Kidney (tissue), 14 donors: ENCODE measurements around the gene ABCG1. TPM values are rescaled to one million over a fixed set of nuclear protein-coding genes. Genes with fewer than 3 reads are reported as not detected.
A peak's percentile ranks its signal among the peaks of the same experiment; 100 is the strongest.

ENCODE experiments used
- DNase-seq, 5 donors: peaks; one replicate each; pipeline ENCODE4 v3.0.0-alpha.2; 2013 to 2020
- FAIRE-seq: peaks from 2 replicates; lab custom pipeline; 2012; peaks lifted over from hg19 to GRCh38; lab: Jason Lieb, UNC
- H3K27ac ChIP-seq, 2 donors: one replicate each; pipeline ENCODE4 v1.7.0; 2013; ENCODE audit warnings: low read depth in 2 of 2, low read length in 2 of 2, inconsistent platforms in 1 of 2
- H3K27me3 ChIP-seq: one replicate; pipeline ENCODE4 v1.7.1; 2013; ENCODE audit warnings: low read length, inconsistent platforms; ENCODE audit not compliant: control insufficient read depth, insufficient read depth
- H3K36me3 ChIP-seq, 3 donors: one replicate each; pipeline versions ENCODE4 v1.7.0 to v1.7.1; 2013; ENCODE audit warnings: low read length in 3 of 3, control low read depth in 1 of 3, inconsistent platforms in 1 of 3; ENCODE audit not compliant: insufficient read depth in 3 of 3, control insufficient read depth in 2 of 3
- H3K4me1 ChIP-seq, 3 donors: one replicate each; pipeline versions ENCODE4 v1.7.0 to v1.7.1; 2013; ENCODE audit warnings: low read length in 3 of 3, inconsistent platforms in 1 of 3, low read depth in 1 of 3; ENCODE audit not compliant: control insufficient read depth in 2 of 3, insufficient read depth in 2 of 3
- H3K4me3 ChIP-seq, 3 donors: one replicate each; pipeline versions ENCODE4 v1.7.0 to v1.8.1; 2013; ENCODE audit warnings: low read length in 3 of 3, control low read depth in 1 of 3, inconsistent platforms in 1 of 3
- H3K9ac ChIP-seq, 3 donors: one replicate each; pipeline versions ENCODE4 v1.7.0 to v1.7.1; 2013; ENCODE audit warnings: low read length in 3 of 3, control low read depth in 1 of 3, inconsistent platforms in 1 of 3
- H3K9me3 ChIP-seq, 3 donors: one replicate each; pipeline versions ENCODE4 v1.7.0 to v1.7.1; 2013; ENCODE audit warnings: low read length in 3 of 3, control low read depth in 1 of 3, inconsistent platforms in 1 of 3; ENCODE audit not compliant: control insufficient read depth in 2 of 3, insufficient read depth in 1 of 3
- CTCF ChIP-seq: IDR thresholded peaks from 3 replicates; pipeline ENCODE4 v1.5.1; 2012; ENCODE audit warnings: mild to moderate bottlenecking, moderate library complexity, borderline replicate concordance; ENCODE audit not compliant: insufficient read depth; ENCODE audit errors: extremely low read depth
- intact Hi-C: fragments of 100-400 bp; cut with DNase I; formaldehyde crosslinking; loops from one replicate; pipeline ENCODE4 v1.11.1; 2022
- polyA plus RNA-seq: library from polyadenylated mRNA; stranded (reverse); fragments of 350-450 nt; fragmentation: Illumina TruSeq; extraction: RNeasy Lipid Tissue Mini Kit (QIAGEN cat#74804); gene quantifications from one replicate; pipeline ENCODE4 v1.2.3, GENCODE V29; 2014; ENCODE audit warnings: low read depth, low replicate concordance; ENCODE audit not compliant: insufficient read depth
- total RNA-seq: library from RNA; stranded (reverse); fragmentation: NEBNext Ultra II Directional; extraction: Animal tissue kit (Norgen Biotek cat#: 25700); gene quantifications from one replicate; pipeline ENCODE4 v1.2.1, GENCODE V29; 2021
- donor health status: control.
- donor health status: control.
- donor health status: control.
- donor health status: control.
- donor health status: control.
- donor health status: DM: yes; HTN: yes; CAD: no.
- donor health status: Normal renal cell carcinoma (clear cell type).

Gene ABCG1
- total and polyA plus RNA-seq, 2 donors from 2014 or later: 5.6 to 27.6 TPM

- FAIRE-seq (no peak), DNase-seq (peak in 4 of 5 donors; percentile 39 to 80 (median 74))
- H3K9me3 ChIP-seq: no peaks in the 10 kb centered on the region
- intact Hi-C loops: loop anchor here (10.0 kb wide), 1 partner anchor 132 kb away; no protein-coding TSS in a partner anchor
- no peak overlapping the region for H3K9ac ChIP-seq
- TF ChIP-seq CTCF: no peak
- no peaks in the 10 kb centered on the region for H3K36me3 ChIP-seq
- H3K4me3 ChIP-seq: no peak overlapping the region
- H3K4me1 ChIP-seq: peaks cover 0 to 5% (median 4%) of the 10 kb centered on the region in 3 donors
- H3K27me3 ChIP-seq: no peaks in the 10 kb centered on the region
- H3K27ac ChIP-seq: no peak overlapping the region
These were observed 23.7 kb downstream of the ABCG1 start for GRCh38 chr21:42242611-42243010.

GRCh38 chr21:42243026-42243425, 24.1 kb downstream of the ABCG1 start:
- no peak overlapping the region for H3K9ac ChIP-seq
- DNase-seq (peak in 1 of 5 donors; percentile 32), FAIRE-seq (no peak)
- peaks cover 0 to 5% (median 4%) of the 10 kb centered on the region in 3 donors for H3K4me1 ChIP-seq
- no peaks in the 10 kb centered on the region for H3K36me3 ChIP-seq
- no peak for TF ChIP-seq CTCF
- H3K27ac ChIP-seq: no peak overlapping the region
- no peak overlapping the region for H3K4me3 ChIP-seq
- no peaks in the 10 kb centered on the region for H3K27me3 ChIP-seq
- intact Hi-C loops: loop anchor here (10.0 kb wide), 1 partner anchor 132 kb away; no protein-coding TSS in a partner anchor
- H3K9me3 ChIP-seq: no peaks in the 10 kb centered on the region

- H3K27me3 ChIP-seq: no peaks in the 10 kb centered on the region
- no peak overlapping the region for H3K4me3 ChIP-seq
- intact Hi-C loops: loop anchor here (10.0 kb wide), 1 partner anchor 129 kb away; no protein-coding TSS in a partner anchor
- no peak overlapping the region for H3K9ac ChIP-seq
- H3K27ac ChIP-seq: no peak overlapping the region
- H3K36me3 ChIP-seq: no peaks in the 10 kb centered on the region
- DNase-seq (peak in 4 of 5 donors; percentile 38 to 81 (median 62)), FAIRE-seq (no peak)
- no peaks in the 10 kb centered on the region for H3K9me3 ChIP-seq
- H3K4me1 ChIP-seq: peaks cover 0 to 5% (median 4%) of the 10 kb centered on the region in 3 donors
- TF ChIP-seq CTCF: no peak
These were observed 26.6 kb downstream of the ABCG1 start for GRCh38 chr21:42245331-42246193.
